Ishikawa (cell line): ENCODE measurements around the gene GFOD2.

Source experiments
- CEBPB ChIP-seq: IDR thresholded peaks from 2 replicates; pipeline ENCODE4 v1.6.1; 2012
- CREB1 ChIP-seq: IDR thresholded peaks from 2 replicates; pipeline ENCODE4 v1.6.1; 2012; ENCODE audit warnings: low read depth
- EGR1 ChIP-seq: IDR thresholded peaks from 2 replicates; pipeline ENCODE4 v1.6.1; 2012
- EP300 ChIP-seq: IDR thresholded peaks from 2 replicates; pipeline ENCODE4 v1.6.1; 2012; ENCODE audit warnings: borderline replicate concordance
- REST ChIP-seq: IDR thresholded peaks from 2 replicates; pipeline ENCODE4 v1.6.1; 2012; ENCODE audit warnings: low read depth, mild to moderate bottlenecking
- TCF12 ChIP-seq: IDR thresholded peaks from 2 replicates; pipeline ENCODE4 v1.6.1; 2012; ENCODE audit warnings: low read depth
- TEAD4 ChIP-seq: IDR thresholded peaks from 2 replicates; pipeline ENCODE4 v1.6.1; 2012
- USF1 ChIP-seq: IDR thresholded peaks from 2 replicates; pipeline ENCODE4 v1.6.1; 2012
- ZBTB7A ChIP-seq: IDR thresholded peaks from 2 replicates; pipeline ENCODE4 v1.6.1; 2012; ENCODE audit warnings: low read depth

DNA sequence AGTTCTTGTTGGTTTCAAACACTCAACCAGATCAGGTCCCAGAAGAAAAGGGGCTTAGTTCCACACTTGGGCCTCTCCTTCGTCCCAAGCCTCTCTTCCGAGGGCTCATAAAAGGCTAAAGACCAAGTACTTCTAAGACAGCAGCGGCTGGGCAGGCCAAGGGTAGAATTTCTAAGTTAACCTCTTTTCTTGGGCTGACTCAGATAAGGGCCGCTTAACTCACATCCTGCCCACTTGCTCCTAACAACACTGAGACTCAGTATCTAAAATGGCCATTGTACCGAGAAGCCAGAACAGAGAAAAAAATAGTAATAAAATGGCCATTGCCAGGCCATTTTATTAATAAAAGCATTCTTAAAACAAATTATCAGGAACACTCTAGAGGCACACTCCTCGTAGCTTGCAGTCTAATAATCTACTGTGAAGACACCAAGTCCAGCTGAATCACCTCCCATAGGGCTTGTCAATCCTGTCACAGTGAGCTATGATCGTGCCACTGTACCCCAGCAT lies 45.1 kb upstream of the GFOD2 start:
- no peak for TF ChIP-seq CEBPB
- TF ChIP-seq TEAD4: no peak
- TF ChIP-seq CREB1: no peak
- TF ChIP-seq REST: no peak
- no peak for TF ChIP-seq ZBTB7A
- TF ChIP-seq EP300: no peak
- no peak for TF ChIP-seq TCF12
- TF ChIP-seq USF1: no peak
- no peak for TF ChIP-seq EGR1
